HG03175 (cell line): Measurements from ENCODE around the gene ALPK1.
"Not testable (repeated sequence)": the region's sequence is repeated elsewhere in the genome, so short reads cannot be mapped to it uniquely, and the experiment has no call there.

Source experiments
- ATAC-seq: cut with Tn5 transposase; IDR thresholded peaks from one replicate; pipeline ENCODE4 v1.9.1; 2021; ENCODE audit warnings: mild to moderate bottlenecking, moderate library complexity; ENCODE audit not compliant: unreplicated experiment

ALPK1 gene

DNA sequence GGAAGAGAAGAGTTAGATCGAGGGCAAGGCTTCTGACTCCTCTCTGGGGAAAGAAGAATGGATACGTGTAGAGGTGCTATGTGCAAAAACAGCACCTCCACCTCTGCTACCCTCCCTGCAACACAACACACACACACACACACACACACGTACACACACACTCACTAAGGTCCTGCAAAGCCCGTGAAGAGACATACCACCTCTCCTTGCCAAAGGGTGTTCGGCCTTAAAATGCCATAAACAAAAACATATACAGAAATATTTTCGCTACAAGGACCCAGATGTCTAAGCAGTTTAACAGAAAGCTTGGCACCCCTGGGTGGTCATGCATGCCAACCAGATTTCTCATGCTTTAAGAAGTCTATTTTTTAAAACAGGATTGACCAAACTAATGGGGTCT is 13.0 kb upstream of the ALPK1 start:
- ATAC-seq = no peak

GRCh38 chr4:112284662-112285411 is 12.3 kb upstream of the ALPK1 start:
- ATAC-seq = no peak

GRCh38 chr4:112287258-112287989 is 9.7 kb upstream of the ALPK1 start:
- peak; percentile 27 for ATAC-seq

DNA sequence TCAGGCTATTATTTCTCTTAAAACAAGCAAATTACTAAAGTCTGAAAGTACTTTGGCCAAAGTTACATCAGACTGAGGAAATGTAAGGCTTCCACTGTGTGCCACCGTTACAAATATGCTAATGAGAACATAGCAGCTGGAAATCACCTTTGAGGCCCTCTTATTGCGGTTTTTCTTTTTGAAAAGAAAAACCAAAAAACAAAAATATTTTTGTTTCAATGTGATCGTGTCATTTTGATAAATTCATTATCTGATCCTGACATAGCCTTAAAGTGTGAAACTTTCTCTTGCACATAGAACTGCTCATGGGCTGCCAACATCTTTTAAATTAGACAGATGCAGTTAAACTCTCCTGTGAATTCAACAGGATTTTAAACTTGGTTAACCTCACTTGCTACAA is 8.7 kb upstream of the ALPK1 start:
- ATAC-seq = peak; percentile 29

GRCh38 chr4:112289407-112290253 is 7.5 kb upstream of the ALPK1 start:
- no peak for ATAC-seq

DNA sequence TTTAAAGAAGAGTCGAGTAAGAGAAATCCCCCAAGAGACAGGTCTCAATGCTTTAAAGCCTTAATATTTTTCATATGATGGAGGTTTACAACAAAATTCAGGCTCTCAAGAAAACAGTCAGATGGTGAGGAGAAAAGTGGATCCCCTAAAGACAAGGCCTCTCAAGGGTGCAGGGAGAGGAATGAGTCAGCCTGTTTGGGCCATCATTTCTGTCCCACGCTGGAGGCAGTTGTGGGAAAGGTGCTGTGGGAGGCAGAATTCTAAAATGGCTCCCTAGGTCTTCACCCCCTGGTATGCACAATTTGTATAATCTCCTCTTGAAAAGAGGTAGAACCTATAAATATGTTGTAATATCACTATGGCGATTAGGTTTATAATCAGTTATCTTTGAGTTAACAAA is 6.8 kb upstream of the ALPK1 start:
- no peak for ATAC-seq

DNA sequence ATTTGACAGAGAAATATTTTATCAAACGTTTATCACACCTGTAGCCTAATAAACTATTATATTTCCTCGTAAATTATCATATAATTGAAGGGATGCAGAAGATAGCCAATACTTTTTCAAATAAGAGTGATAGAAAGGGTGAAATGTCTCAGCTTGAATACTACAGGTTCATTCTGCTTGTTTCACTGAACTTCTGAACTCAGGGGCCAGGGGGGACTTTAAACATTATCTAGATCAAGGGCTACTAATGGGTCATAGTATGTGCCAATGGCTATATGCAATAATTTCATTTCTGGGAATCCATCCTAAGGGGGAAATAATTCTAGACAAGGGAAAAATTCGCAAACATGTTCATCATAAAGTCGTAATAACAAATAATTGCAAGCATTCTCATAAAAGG is 2.6 kb downstream of the ALPK1 start:
- no peak for ATAC-seq

- ATAC-seq = peak; percentile 63
These were observed 5.4 kb downstream of the ALPK1 start for GRCh38 chr4:112302320-112303274.

DNA sequence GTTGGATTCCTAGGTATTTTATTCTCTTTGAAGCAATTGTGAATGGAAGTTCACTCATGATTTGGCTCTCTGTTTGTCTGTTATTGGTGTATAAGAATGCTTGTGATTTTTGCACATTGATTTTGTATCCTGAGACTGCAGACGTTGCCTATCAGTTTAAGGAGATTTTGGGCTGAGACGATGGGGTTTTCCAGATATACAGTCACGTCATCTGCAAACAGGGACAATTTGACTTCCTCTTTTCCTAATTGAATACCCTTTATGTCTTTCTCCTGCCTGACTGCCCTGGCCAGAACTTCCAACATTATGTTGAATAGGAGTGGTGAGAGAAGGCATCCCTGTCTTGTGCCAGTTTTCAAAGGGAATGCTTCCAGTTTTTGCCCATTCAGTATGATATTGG is 8.3 kb downstream of the ALPK1 start:
- ATAC-seq = not testable (repeated sequence)

DNA sequence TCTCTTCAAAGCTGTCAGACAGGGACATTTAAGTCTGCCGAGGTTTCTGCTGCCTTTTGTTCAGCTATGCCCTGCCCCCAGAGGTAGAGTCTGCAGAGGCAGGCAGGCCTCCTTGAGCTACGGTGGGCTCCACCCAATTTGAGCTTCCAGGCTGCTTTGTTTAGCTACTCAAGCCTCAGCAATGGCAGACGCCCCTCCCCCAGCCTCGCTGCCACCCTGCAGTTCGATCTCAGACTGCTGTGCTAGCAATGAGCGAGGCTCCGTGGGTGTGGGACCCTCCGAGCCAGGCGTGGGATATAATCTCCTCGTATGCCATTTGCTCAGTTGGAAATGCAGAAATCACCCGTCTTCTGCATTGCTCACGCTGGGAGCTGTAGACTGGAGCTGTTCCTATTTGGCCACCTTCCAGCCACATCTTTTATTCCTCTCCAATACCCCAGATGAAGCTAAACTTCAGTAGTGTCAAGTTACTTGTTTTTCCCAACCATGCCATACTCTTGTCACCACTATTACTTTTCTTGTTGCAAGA is 12.2 kb downstream of the ALPK1 start:
- not testable (repeated sequence) for ATAC-seq

DNA sequence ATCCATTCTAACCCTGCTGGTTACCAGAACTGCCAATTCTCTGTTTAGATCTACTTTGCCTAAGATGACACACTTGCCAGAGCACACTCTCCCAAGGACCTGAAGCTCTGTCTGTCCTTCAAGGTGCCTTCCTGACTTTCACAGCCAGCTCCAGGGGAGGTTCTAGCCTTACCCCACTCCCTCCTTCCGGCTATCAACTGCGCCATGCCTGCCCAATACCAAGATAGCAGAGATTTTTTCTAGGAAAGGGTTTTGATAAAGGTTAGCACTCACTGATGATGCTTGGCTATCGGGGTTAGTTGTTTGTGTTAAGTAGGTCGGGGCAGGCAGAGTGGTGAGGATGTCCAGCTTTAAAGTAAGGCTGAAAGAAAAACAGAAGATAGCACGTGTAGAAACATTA is 14.3 kb downstream of the ALPK1 start:
- no peak for ATAC-seq

DNA sequence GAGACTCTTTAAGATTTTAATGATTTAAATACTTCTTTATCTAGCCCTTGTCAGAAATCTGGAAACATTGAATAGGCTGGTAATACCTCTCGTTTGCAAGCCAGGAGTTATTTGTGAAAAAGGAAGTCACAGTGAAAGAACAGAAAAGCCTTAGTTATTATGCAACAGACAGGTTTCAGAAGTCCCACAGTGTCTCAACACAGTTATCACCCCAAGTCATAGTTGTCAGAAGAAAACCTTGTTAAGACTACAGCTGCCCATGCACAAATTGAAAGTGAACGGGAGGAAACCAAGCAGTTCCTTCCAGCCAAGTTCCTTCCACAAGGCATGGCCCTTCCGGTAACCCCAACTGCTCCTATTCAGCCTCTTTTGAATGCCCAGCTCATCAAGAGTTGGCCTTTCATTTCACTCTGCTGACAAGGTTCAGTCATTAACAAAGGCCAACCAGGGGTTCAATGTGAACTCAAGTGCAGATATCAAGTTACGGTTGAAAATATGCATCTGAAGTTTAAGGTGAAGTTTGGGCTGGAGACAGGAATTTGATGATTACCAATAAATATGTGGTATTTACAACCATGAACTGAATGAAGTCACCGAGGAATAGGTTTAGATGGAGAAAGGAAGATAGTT is 15.6 kb downstream of the ALPK1 start:
- peak; percentile 97 for ATAC-seq

DNA sequence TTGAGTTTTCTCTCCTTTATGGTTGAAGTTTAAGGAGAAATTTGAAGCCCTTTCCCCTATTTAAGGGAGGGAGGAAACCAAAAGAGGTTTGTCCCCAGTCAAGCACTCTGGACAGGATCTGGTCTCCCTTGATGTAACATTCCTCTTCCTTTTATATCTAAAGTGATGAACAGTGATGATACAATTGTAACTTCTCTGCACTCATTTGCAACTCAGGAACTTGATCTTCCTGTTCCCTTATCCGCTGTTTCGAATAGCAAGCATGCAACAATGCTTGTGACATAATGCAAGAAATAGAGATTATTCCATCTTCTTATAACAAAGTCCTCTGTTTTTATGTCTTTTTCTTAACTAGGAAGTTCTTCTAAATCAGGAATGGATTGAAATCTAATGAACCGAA is 18.3 kb downstream of the ALPK1 start:
- no peak for ATAC-seq

GRCh38 chr4:112316360-112316759 is 19.2 kb downstream of the ALPK1 start:
- ATAC-seq = no peak

DNA sequence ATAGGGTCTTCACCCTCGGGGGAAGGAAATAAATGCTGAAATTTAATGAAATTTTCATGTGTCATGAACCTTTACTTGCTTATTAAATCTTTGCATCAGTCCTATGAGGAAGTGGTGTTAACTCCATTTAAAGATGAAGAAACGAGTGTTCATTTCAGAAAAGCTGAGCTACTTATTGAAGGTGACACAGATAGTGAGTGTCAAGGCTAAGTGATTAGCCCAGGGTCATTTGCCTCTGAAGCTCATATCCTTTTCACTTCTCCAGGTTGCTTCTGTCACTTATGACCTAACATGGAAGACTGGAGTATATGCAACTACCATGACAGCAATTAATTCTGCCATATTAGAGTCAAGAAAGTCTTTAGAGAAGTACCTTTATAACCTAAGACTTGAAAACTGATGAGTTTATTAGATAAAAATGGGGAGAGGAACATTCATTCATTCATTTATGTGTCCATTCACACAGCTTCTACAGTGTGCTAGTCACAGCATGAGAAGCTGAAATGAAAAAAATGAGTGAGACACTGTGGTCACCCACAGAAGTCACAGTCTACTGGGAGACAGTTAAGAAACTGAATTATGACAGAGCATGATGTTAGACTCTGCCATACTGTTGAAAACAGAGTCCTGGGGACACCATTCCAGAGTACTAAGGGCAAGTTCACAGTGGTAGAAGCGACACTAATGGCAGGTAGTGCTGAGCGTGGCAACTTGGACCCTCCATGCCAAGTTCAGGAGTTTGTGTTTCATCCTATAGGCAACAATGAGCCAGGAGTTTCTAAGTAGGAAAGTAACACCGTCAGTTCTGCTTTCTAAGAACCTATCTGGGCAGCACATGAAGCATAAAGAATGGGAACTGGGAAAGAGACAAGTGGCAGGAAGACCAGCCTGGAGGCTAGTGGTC is 21.3 kb downstream of the ALPK1 start:
- peak; percentile 99 for ATAC-seq

DNA sequence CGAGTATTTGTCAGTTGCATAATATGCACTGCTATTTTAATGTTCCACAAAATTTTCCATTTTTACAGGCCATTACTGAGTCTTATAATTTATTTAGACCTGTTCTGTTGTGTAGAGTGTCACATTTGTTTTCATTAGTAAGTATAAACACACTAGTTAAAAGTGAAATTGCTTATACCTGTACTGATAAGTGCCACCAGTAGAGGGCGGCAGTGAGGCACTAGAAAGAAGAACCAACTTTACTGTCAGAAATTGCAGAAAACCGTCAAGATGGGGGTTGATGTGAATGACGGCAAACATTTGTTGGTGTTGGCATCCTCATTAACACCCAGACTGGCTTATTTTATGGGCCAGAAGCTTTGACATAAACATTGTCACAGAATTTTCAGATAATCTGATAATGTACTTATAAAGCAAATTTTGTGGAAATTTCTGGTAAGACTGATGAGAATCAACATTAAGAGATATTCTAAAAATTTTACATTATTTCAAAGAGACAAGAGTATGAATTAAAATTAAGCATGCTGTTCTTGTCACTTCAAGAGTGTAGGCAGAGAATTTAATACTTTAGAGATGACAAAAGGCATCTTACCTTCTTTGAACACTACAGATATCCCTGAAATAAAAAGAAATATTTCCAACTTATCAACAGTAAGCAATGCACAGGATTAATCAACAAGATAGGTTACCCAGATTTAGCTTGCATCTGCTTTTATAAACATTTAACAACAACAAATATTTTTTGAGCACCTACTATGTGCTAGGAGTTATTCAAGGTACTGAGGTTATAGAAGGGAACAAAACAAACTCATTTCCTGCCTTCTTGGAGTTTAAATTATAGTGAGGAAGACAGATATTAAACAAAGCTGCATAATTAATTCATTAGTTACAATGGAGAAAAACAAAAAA is 24.9 kb downstream of the ALPK1 start:
- ATAC-seq = peak; percentile 40

DNA sequence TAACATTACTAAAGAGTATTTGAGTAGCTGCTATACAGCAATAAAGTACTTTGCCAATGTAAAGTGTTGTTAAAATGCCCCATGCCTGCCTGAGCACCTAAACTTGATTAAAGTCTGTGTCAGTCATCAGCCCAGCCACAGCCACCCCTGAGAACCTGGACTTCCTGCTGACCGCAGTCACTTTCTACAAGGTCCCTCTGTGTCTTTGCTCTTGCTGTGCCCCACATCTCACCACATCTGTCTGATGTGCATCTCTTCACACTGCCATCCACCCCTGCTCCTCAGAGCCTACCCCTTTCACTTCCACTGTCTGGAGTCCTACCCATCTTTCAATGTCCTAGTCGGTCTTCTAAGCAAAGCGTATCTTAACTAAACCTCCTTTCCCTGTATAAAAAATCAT is 25.7 kb downstream of the ALPK1 start:
- ATAC-seq = no peak

DNA sequence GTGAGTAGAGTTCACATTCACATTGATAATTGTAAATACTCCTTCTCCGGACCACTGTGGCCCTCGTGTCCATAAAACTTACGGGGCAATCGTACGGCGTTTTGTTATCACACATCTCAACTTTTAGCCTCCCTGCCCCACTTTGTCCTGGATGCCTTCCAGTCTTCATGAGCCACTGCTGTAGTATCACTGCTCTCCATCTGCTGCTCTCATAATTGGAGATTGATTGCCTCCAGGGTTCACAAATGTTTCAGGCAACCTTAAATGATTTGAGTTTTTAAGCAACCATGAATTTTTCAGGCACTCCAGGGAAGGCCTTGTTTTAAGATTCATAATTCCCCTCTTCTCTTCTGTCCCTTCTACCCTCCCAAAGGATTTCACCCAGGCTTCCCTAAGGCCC is 28.4 kb downstream of the ALPK1 start:
- ATAC-seq = no peak
